ENCODE data around the gene RAB7B.
"Not testable (repeated sequence)": the region's sequence is repeated elsewhere in the genome, so short reads cannot be mapped to it uniquely, and the experiment has no call there.

RAB7B gene

GRCh38 chr1:206002871-206003801, at the start of gene RAB7B:
Gene RAB7B, minus strand, starts transcription at chr1:206003395. Its CDS starts 9,260 bp downstream, at chr1:205994135.
- peak; percentile 72 for DNase-seq (ENCODE audit: low read depth)
- H3K4me3 ChIP-seq (ENCODE audit: low read length) = peak within 1 kb of the TSS; percentile 67
- TF ChIP-seq, protein P1, sequence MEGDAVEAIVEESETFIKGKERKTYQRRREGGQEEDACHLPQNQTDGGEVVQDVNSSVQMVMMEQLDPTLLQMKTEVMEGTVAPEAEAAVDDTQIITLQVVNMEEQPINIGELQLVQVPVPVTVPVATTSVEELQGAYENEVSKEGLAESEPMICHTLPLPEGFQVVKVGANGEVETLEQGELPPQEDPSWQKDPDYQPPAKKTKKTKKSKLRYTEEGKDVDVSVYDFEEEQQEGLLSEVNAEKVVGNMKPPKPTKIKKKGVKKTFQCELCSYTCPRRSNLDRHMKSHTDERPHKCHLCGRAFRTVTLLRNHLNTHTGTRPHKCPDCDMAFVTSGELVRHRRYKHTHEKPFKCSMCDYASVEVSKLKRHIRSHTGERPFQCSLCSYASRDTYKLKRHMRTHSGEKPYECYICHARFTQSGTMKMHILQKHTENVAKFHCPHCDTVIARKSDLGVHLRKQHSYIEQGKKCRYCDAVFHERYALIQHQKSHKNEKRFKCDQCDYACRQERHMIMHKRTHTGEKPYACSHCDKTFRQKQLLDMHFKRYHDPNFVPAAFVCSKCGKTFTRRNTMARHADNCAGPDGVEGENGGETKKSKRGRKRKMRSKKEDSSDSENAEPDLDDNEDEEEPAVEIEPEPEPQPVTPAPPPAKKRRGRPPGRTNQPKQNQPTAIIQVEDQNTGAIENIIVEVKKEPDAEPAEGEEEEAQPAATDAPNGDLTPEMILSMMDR (conservative IDR thresholded peaks at IDR 0.05; ENCODE audit: low read length) = no peak

DNA sequence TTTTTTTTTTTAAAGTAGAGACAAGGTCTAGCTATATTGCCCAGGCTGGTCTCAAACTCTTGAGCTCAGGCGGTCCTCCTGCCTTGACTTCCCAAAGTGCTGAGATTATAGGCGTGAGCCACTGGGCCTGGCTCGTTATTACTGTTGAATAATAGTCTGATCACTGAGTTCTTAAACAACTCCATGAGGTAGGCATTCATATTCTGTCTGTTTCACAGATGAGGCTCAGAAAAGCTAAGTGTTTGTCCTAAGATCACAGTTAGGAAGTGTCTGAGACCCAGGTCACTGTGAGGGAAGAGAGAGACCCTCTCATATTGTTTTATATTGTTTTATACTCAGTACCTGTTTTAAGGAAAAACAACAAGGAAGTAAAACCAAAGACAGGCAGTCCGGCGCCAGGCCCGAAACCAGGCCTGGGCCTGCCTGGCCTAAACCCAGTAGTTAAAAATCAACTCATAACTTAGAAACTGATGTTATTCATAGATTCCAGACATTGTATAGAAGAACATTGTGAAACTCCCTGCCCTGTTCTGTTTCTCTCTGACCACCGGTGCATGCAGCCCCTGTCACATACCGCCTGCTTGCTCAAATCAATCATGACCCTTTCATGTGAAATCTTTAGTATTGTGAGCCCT, 49.2 kb upstream of the RAB7B start:
- H3K4me3 ChIP-seq (ENCODE audit: low read length); DNase-seq (ENCODE audit: low read depth): not testable (repeated sequence)

GRCh38 chr1:206050655-206051235, 47.5 kb upstream of the RAB7B start:
- TF ChIP-seq, protein P1 (conservative IDR thresholded peaks at IDR 0.05; ENCODE audit: low read length) = no peak
- no peak for DNase-seq (ENCODE audit: low read depth)
- H3K4me3 ChIP-seq (ENCODE audit: low read length) = no peak overlapping the region

DNA sequence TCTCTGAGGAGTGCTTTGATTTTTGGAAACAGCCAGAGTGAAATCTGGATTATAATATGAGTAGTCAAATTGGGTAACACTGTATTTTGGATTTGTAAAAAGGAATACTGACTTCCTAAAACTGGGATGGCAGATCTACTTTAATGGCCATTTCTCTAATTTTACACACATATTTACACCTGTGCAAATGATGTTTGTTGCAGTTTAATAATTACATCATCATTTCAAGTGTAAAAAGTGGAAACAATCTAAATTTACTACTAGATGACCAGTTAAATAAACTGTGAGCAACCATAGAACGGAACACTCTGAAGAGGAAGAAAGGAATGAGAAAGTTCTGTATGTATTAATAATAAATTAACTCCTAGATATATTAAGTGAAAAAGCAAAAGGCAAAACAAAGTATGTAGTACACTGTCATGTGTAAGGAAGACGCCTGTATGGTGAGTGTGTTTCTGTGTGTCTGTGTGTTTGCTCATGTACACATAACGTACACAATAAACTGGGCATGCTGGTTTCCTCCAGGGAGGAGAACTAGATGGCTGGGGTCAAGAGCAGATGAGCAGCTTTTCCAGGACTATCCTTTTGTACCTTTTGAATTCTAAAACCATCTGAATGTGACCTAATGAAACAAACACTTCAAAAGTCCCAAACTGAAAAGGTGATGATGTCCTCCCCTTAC, 46.9 kb upstream of the RAB7B start:
- TF ChIP-seq, protein P1 (conservative IDR thresholded peaks at IDR 0.05; ENCODE audit: low read length) = no peak
- no peak overlapping the region for H3K4me3 ChIP-seq (ENCODE audit: low read length)
- no peak for DNase-seq (ENCODE audit: low read depth)

DNA sequence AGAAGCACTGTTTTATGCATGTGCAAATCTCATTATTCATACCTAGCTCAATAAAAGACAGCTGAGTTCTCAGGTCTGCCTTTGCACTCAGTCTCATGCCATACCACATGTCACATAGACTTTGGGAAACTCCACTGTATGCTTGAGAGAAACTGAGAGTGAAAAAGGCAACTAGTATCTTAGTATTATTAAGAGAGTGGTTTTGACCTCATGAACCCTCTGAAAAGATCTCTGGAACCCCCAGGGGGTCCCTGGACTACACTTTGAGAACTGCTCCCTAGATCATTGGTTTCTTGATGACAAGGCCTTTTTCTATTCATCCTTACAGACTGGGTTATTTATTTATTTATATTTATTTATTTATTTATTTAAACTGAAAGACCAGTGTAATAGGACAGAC, 46.1 kb upstream of the RAB7B start:
- DNase-seq (ENCODE audit: low read depth) = no peak
- TF ChIP-seq, protein P1 (conservative IDR thresholded peaks at IDR 0.05; ENCODE audit: low read length) = no peak
- H3K4me3 ChIP-seq (ENCODE audit: low read length) = no peak overlapping the region

DNA sequence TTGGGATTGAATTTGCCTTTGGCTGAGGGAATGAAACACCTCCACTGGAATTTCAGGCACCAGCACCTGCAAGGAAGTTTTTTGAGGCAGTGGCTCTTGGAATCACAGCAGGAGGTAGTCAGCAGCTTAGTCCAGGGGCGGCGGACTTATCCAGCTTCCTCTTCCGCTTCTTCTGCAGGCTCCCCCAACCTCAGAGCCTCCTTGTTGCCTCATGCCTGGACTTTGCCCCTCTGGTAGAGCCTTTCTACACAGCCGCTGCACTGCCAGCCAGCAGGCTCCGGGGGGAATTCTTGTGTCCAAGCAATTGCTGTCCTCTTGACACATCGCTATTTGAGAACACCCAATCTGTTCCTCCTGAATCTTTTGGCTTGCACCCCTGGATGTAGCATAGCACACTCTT, 45.4 kb upstream of the RAB7B start:
- DNase-seq (ENCODE audit: low read depth) = no peak
- TF ChIP-seq, protein P1 (conservative IDR thresholded peaks at IDR 0.05; ENCODE audit: low read length) = no peak

DNA sequence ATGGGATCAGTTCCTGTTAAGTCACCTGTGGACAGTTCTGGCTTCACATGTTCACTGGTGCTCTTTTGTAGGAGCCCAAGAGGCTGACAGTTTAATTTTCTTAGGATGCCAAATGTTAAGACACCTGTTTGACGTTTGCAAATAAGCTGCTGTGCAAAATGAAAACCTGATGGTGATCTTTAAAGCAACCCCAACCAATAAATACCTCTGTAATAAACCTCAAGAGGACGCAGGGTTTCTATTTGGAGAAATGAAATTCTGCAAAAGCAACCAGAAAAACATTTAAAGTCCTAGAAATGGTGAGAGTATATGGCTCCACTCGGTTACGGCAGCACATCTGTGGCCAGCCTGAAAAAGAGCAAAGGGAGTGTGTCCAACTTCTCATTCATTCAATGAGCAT, 44.1 kb upstream of the RAB7B start:
- no peak overlapping the region for H3K4me3 ChIP-seq (ENCODE audit: low read length)
- TF ChIP-seq, protein P1 (conservative IDR thresholded peaks at IDR 0.05; ENCODE audit: low read length) = no peak
- DNase-seq (ENCODE audit: low read depth) = no peak

More for the DNA sequence above, 45.4 kb upstream of the RAB7B start:
- no peak overlapping the region for H3K4me3 ChIP-seq (ENCODE audit: low read length)
